Stimulated activated CD4-positive, alpha-beta T cell treated with anti-CD3 and anti-CD28 coated beads, Interleukin-1b, Interleukin-23, amount 100 ng/mL, for 24 hours (primary cell): ENCODE data around the gene CAPS2.
"Not testable (repeated sequence)": the region's sequence is repeated elsewhere in the genome, so short reads cannot be mapped to it uniquely, and the experiment has no call there.

ENCODE experiments used
- DNase-seq, 4 experiments: peaks; one replicate each; pipeline ENCODE4 v3.0.0-alpha.2; 2020; ENCODE audit warnings: low read depth in 4 of 4, low spot score in 1 of 4

CAPS2 gene

GRCh38 chr12:75329918-75330826, at the start of gene CAPS2:
Gene CAPS2, minus strand, starts transcription at chr12:75330324. Its CDS starts 3,826 bp downstream, at chr12:75326498.
- peak; percentile 17 to 40 (median 28) for DNase-seq

GRCh38 chr12:75378354-75378753, 48.2 kb upstream of the CAPS2 start:
- DNase-seq: no peak

GRCh38 chr12:75374971-75375370, 44.8 kb upstream of the CAPS2 start:
- no peak for DNase-seq

GRCh38 chr12:75366629-75367028, 36.5 kb upstream of the CAPS2 start:
- no peak for DNase-seq

- no peak for DNase-seq
These were observed 34.8 kb upstream of the CAPS2 start for GRCh38 chr12:75364919-75365318.

GRCh38 chr12:75361408-75361807, 31.3 kb upstream of the CAPS2 start:
- DNase-seq: no peak

GRCh38 chr12:75360920-75361319, 30.8 kb upstream of the CAPS2 start:
- DNase-seq: no peak

- no peak for DNase-seq
These were observed 23.9 kb upstream of the CAPS2 start for GRCh38 chr12:75354011-75354410.

- DNase-seq: no peak
These were observed 20.3 kb upstream of the CAPS2 start for GRCh38 chr12:75350413-75350812.

- no peak for DNase-seq
These were observed 19.8 kb upstream of the CAPS2 start for GRCh38 chr12:75349946-75350345.

GRCh38 chr12:75346215-75346614, 16.1 kb upstream of the CAPS2 start:
- DNase-seq: not testable (repeated sequence)

GRCh38 chr12:75345531-75345930, 15.4 kb upstream of the CAPS2 start:
- DNase-seq: no peak

GRCh38 chr12:75341873-75342272, 11.7 kb upstream of the CAPS2 start:
- no peak for DNase-seq

- no peak for DNase-seq
These were observed 7.8 kb upstream of the CAPS2 start for GRCh38 chr12:75337905-75338304.

GRCh38 chr12:75334384-75335030, 4.4 kb upstream of the CAPS2 start, which contains the start of gene GLIPR1L1:
Gene GLIPR1L1, plus strand, starts transcription at chr12:75334670. Its CDS starts 59 bp downstream, at chr12:75334729.
- DNase-seq: peak; percentile 71 to 73 (median 72)

- DNase-seq: no peak
These were observed 2.5 kb downstream of the CAPS2 start for GRCh38 chr12:75327642-75328041.

- no peak for DNase-seq
These were observed 6.5 kb downstream of the CAPS2 start for GRCh38 chr12:75323663-75324062.

- no peak for DNase-seq
These were observed 7.7 kb downstream of the CAPS2 start for GRCh38 chr12:75322464-75322863.

GRCh38 chr12:75317784-75318183, 12.3 kb downstream of the CAPS2 start:
- DNase-seq: no peak

- DNase-seq: no peak
These were observed 14.6 kb downstream of the CAPS2 start for GRCh38 chr12:75315518-75315917.

GRCh38 chr12:75311369-75311768, 18.8 kb downstream of the CAPS2 start:
- no peak for DNase-seq

GRCh38 chr12:75308279-75308678, 21.8 kb downstream of the CAPS2 start:
- no peak for DNase-seq
